HG03135 (cell line): ENCODE results near the gene CCZ1B.
"Not testable (repeated sequence)": the region's sequence is repeated elsewhere in the genome, so short reads cannot be mapped to it uniquely, and the experiment has no call there.

Experiments
- ATAC-seq: cut with Tn5 transposase; IDR thresholded peaks from one replicate; pipeline ENCODE4 v1.9.1; 2021; ENCODE audit warnings: mild to moderate bottlenecking, moderate library complexity; ENCODE audit not compliant: unreplicated experiment

Gene CCZ1B

DNA sequence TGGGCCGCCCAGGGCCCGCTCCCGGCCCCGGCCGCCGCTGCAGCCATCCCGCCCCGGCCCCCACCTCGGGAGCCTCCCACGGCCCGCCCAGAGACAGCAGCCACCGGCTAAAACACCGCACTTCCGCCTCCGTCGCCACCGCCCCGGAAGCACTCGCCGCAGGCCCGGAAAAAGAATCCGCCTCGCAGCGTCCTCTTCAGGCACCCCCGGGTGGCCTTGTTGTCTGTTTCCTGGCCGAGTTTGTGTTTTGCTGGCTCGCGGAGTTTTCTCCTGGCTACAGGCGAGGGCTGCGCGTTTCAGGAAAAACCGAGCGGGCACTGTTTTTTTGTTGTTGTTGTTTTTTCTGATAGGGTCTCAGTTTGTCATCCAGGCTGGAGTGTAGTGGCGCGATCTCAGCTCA is at the start of gene CCZ1B:
Gene CCZ1B (minus strand): TSS at position 125 of the 400 bp plus-strand sequence. CDS start 78 bp downstream, at position 47.
- ATAC-seq, result peak; percentile 95

GRCh38 chr7:6875022-6875421 is 48.9 kb upstream of the CCZ1B start:
- ATAC-seq, result not testable (repeated sequence)

DNA sequence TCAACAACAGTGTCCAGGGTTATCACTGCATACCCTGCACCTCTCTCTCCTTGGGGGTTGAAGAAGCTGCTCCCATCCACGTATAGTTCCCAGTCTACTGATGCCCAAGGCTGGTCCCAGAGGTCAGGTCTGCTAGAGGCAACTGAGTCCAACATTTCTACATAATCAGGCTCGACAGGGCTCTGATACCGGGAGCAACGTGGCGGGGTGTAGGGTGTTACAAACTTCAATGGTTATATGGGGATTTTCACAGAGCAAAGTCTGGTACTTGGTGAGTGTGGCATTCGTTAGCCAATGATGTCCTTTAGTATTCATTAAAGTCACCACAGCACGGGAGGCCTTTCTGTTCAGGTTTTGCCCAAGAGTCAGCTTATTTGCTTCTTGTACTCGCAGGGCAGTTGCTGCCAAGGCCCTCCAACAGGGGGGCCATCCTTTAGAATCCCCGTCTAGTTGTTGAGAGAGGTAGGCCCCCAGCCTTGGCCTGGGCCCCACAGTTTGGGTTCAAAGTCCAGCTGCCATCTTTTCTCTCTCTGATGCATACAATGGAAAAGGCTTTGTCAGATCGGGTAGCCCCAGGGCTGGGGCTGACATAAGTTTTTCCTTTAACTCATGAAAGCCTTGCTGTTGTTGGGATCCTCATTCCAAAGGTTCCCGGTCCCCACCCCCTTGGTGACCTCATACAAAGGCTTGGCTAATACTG is 46.3 kb upstream of the CCZ1B start:
- not testable (repeated sequence) for ATAC-seq

- ATAC-seq, result not testable (repeated sequence)
Observed at GRCh38 chr7:6871421-6872144, 45.5 kb upstream of the CCZ1B start.

GRCh38 chr7:6864751-6865150 is 38.7 kb upstream of the CCZ1B start:
- not testable (repeated sequence) for ATAC-seq

DNA sequence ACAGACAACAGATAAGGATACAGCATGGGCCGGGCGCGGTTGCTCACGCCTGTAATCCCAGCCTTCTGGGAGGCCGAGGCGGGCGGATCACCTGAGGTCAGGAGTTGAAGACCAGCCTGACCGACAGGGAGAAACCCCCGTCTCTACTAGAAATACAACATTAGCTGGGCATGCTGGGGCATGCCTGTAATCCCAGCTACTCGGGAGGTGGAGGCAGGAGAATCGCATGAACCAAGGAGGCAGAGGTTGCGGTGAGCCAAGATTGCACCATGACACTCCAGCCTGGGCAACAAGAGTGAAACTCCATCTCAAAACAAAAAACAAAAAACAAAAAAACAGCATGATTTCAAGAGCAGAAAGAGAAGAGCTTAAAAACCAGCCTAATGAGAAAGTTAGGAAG is 38.1 kb upstream of the CCZ1B start:
- not testable (repeated sequence) for ATAC-seq

GRCh38 chr7:6862876-6863275 is 36.8 kb upstream of the CCZ1B start:
- not testable (repeated sequence) for ATAC-seq

GRCh38 chr7:6857721-6858314 is 31.7 kb upstream of the CCZ1B start:
- not testable (repeated sequence) for ATAC-seq

GRCh38 chr7:6855563-6856131 is 29.6 kb upstream of the CCZ1B start:
- ATAC-seq, result not testable (repeated sequence)

GRCh38 chr7:6854747-6855562 is 28.9 kb upstream of the CCZ1B start:
- not testable (repeated sequence) for ATAC-seq

DNA sequence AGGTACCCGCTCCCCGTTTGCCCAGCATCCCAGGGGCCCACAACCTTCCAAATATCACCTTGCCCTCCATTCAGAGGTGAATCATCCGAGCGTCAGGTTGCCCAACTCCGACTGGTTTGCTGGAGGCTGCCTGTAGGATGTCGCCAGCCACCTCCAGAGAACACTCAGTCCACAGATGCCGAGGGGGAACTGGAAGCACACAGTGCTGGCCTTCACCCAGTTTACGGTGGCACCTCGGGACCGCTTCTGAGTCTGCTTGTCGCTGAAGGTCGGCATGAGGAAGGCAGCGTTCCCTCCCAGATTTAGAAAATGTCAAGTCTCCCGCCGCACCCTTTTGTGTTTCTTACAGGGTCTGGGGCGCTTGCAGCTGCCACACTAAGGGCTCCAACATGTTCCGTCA is 27.6 kb upstream of the CCZ1B start:
- not testable (repeated sequence) for ATAC-seq

DNA sequence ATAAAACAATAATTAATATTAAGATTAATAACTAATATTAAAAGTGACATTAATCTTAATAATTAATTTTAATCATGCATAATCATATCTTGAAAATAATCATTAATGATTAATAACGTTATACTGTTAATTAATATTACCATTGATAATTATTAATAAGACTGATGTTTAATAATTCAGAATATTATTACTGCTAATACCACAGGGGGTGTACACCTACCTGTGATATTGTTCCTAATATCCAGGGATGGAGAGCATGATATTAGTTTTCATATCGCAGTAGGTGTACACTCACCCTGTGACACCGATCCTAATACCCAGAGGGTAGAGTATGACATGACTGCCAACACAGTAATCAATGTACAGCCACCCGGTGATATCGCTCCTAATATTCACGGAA is 23.1 kb upstream of the CCZ1B start:
- not testable (repeated sequence) for ATAC-seq

GRCh38 chr7:6847751-6848150 is 21.7 kb upstream of the CCZ1B start:
- not testable (repeated sequence) for ATAC-seq

DNA sequence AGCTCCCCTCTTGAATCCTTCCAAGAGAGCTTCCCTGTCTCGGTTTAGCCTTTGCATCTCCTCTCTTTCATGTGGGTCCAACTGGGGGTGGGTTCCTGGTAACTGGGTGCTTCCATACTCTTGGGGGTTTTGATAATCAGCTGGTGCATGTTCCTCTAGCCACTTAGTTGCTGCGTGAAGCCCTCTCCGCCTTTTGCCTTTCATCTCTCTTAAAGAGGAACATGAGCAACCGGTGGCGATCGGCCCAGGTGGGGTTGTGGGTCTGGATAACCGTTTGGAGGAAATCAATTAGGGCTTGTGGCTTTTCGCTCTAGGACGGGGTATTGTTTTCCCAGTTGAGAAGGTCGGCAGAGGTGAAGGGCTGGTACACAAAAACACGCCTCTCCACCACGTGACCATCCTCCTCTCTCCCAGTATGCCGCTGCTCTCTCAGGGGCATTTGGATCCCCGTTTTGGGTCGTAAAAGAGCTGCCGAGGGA is 19.9 kb upstream of the CCZ1B start:
- ATAC-seq, result not testable (repeated sequence)

GRCh38 chr7:6843654-6844053 is 17.6 kb upstream of the CCZ1B start:
- not testable (repeated sequence) for ATAC-seq

DNA sequence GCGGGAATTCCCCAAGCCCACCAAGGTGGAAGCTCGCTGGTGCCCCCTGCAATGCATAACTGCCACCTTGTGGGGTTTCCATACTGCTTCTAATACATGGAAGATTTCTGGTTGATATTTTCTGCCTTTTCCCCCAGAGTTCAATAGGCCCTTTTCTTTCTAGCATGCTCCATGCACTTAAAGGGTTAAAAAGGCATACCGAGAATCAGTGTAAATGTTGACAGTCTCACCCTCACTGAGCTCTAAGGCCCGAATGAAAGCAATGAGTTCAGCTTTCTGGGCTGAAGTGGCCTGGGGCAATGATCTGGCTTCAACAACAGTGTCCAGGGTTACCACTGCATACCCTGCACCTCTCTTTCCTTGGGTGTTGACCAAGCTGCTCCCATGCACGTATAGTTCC is 17.0 kb upstream of the CCZ1B start:
- ATAC-seq, result not testable (repeated sequence)

DNA sequence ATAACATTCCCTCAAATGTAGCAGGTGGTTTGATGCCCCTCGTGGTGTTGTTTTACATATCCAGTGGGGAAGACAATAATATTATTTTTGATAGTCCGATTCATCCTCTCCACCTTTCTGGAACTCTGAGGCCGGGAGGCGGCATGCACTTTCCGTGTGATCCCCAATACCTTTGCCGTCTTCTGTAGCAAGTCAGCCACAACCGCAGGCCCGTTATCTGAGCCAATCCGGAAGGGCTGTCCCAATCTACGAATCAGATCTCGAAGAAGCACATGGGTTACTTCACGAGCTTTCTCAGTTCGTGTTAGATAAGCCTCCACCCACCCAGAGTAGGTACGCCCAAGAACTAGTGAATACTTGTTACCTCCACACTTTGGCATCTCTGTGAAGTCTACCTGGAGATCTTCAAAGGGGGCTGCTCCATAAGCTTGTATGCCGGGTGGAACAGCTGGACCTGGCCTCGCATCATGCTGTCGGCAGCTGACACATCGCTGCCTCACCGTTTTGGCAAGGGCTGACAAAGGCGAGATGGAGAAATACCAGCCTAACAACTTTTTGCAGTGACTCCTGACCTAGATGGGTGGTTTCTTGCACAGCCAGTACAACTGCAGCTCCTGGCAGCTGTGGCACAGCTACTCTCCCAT is 16.3 kb upstream of the CCZ1B start:
- not testable (repeated sequence) for ATAC-seq

- not testable (repeated sequence) for ATAC-seq
Observed at GRCh38 chr7:6837081-6837480, 11.0 kb upstream of the CCZ1B start.

- not testable (repeated sequence) for ATAC-seq
Observed at GRCh38 chr7:6835521-6835920, 9.4 kb upstream of the CCZ1B start.

DNA sequence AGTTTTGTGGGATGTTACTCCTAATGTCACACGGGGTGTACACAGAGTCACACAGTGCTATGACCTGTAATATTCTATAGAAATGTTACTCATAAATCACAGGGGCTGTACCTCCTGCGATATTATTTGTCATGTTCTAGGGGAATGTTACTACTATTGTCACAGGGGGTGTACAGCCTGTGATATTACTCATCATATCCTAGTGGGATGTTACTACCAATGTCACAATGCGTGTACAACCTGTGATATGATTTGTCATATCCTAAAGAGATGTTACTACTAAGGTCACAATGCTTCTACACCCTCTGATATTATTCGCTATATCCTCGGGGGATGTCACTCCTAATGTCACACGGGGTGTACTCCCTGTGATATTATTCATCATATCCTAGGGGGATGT is 7.6 kb upstream of the CCZ1B start:
- ATAC-seq, result no peak
